ENCODE data around the gene PLXNB2.

The PLXNB2 gene

DNA sequence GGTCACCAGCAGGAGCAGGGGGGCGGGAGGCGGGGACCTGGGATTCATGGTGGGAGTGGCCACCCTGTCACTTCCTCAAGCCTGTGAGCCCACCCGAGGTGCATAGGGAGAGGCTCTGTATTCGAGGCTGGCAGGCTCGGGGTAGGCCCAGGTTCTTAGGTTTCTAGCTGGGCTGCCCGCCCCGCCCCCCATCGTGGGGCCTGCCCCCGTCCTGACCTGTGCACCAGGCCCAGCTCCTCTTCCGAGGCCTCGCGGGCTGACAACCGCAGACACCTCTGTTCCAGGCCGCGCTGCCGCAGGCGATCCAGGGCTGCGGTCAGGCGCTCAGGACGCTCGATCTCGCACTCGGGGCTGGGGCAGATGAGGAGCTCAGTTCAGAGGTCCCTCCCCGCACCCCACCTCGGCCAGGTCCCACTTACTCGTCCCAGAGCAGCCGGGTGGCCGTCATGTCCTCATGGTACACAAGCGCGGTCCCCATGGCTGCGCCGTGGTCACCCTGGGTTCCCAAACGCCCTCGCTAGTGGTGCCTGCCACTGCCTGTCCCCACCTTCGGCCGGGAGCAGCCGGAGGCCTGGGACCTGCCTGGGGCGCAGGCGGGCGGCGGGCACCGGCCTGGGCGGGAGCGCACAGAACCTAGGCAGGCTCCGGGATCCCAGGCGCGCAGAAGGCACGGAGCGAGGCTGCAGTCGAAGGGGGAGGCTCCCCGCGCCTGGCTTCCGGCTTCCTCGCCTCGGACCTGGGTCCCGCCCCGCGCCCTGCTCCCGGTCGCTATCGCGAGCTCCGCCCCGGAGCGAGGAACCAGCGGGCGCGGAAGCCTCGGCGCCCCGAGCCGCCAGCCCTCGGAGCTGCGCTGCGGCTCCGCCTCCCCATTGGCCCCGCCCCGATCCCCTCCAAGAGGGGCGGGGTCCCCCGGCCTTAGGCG, 56.6 kb downstream of the PLXNB2 start, which contains the start of gene HDAC10:
Gene HDAC10 (minus strand): TSS at position 711 of the 922 bp plus-strand sequence. CDS start 233 bp downstream, at position 478.
- DNase-seq, result peak; percentile 89 to 96 (median 94)

- DNase-seq, result no peak
These were observed 57.2 kb downstream of the PLXNB2 start for GRCh38 chr22:50250249-50250554.

DNA sequence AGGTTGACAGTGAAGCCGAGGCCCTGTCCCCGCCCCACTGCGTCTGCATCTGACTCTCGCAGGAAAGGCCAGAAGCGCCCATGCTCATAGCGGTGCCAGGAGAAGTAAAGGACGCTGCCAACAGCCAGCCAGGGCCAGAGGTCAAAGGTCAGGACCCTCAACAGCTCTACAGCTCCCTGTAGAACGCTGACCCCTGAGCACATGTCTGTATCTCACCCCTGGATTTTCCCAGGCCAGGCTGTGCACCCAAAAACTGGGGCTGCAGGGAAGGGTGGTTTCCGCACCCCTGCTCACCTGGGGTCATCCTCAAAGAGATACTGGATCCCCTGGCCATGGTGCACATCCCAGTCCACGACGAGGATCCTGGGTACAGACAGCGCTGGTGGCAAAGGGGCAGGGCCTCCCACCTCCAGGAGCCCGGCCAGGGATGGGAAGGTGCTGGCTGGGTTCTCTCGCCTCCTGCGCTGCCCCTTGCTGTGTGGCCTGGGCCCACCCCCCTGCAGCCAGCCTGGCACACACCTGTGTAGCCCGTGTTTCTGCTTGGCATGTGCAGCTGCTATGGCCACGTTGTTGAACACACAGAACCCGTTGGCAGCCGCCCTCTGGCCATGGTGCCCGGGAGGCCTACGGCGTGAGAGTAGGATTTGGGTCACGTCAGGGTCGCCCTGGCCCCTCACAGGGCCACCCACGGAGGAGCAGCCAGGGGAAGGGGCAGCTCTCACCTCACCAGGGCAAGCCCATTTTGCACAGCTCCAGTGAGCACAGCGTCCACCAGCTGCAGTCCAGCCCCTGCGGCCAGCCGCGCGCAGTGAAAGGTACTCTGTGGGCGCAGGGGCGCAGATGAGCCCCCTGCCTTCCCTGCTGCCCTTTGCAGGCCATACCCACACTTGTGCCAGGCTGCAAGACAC, 57.9 kb downstream of the PLXNB2 start:
- no peak for DNase-seq

DNA sequence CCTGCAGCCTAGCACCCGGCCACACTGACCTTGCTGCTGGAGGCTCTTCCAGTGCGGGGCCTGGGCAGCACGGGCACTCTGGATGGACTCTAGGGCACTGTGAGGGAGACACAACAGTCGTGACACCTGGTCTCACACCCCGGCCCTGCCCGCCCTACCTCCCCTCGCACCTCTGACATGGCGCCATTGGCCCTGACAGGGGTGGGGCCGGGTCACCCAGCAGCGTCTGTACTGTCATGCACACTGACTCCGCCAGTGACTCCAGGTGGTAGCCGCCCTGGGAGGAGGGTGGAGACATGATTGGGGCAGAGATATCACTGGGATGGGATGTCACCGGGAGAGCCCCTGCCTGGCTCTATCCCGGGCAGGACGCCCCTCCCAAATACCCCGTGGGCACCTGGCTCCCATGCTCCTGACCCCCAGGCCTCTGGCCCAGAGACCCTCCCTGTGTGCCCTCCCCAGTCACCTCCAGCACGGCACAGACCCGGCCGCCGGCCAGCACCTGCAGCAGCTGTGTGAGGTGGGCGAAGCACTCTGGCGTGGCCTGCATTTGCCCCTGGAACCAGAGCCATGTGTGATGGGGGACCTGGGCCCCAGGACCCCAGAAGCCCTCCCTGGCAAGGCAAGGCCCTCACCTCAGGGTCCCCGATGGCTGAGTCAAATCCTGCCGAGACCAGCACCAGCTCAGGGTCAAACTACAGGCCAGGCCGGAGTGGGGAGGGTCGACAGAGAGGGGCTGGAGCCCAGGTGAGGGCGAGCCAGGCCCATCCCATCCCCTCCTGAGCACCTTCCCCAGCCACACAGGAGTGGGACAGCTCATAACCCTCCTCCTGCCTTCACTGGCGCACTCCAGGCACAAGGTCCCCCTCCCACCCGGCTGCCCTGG, 59.0 kb downstream of the PLXNB2 start:
- no peak for DNase-seq

DNA sequence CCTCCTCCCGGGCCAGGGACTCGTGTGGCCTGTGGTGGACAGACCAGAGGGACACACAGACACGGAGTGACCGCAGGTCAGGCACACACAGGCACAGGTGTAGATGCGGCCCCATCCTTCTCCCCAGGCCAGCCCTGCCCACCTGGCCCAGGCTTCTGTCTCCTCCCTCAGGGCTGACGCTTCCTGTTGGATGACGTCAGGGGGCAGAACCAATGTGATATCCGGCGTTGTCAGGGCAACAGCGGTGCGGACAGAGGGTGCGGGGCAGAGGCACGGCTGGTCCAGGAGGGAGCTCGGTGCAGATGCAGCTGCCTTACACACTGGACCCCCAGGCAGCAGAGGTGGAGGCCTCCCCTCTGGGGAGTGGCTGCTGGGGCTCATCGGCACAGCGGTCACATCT, 59.7 kb downstream of the PLXNB2 start:
- peak in 1 of 3 donors; percentile 23 for DNase-seq

DNA sequence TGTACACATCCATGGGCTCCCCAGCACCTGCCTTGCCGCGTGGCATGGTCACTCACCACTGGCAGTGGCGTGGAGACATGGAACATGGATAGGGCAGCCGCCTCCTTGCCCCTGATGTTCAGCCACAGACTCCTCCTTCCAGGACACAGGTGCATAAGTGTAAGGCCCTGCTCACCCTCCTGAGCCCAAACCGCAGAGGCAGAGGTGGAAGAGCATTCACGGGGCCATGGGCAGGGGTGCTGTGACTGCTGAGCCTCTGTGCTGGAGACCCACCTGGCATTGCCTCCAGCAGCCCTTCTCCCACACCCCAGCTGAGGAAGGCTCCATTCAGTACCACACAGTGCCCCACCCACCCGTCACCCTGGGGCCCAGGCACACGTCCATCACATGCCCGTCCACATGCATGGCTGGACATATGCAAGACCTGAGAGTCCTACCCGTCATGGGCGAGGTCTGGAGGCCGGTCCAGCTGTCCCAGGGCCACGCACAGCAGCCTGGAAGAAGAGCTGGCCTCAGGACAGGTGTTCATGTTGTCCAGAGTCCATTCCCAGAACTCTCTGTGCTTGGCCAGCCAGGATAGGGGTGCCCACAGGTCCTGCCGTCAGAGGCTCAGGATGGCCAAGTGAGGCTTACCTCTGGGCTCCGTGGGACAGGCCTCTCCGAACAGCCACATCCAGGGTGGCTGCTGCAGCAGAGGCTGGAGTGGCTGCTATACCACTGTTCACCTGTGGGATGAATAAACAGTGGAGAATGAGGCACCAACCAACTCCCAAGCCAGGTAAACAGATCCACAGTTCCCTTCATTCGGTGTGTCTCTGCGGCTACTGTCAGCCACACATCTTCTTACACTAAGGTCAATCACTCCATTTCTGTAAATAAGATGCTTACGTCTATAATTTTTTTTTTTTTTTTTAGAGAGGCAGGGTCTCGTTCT, 60.9 kb downstream of the PLXNB2 start:
- DNase-seq, result no peak

DNA sequence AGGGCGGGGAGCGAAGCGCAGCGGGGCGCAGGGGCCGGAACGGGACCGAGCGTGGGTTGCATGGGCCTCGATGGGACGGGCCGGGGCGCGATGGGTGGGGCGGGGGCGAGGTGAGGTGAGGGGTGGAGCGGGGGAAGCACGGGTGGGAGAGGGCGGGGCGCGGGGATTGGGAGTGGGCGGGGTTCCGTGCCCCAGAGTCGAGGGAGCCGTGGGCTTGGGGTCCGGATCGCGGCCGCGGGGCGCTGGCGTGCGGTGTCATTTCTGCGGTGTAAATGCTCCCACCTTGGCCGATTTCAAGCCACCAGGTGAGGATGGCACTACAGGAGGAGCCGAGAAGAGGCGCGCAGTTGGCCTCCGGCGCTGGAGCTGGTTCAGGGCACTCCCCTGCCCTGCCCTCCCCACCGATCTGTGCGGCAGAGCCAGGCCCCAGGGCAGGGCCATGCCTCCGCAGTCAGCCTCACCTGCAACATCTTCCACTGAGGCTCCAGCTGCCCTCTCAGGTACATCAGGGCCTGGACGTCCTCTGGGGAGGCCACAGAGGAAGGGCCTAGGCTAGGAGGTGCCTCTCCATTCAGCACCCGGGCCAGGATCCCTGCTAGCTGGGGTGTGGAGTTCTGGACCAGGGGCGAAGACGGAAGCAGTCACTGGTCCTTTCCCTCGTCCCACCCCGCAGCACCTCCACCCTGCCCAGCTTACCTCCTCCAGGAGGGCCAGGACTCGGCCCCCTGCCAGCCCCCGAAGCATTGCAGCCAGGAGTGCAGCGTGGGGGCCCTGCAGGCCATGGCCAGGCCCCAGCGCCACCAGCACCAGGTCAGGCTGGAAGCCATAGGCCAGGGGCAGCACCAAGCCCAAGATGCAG, 62.0 kb downstream of the PLXNB2 start:
- DNase-seq, result no peak

DNA sequence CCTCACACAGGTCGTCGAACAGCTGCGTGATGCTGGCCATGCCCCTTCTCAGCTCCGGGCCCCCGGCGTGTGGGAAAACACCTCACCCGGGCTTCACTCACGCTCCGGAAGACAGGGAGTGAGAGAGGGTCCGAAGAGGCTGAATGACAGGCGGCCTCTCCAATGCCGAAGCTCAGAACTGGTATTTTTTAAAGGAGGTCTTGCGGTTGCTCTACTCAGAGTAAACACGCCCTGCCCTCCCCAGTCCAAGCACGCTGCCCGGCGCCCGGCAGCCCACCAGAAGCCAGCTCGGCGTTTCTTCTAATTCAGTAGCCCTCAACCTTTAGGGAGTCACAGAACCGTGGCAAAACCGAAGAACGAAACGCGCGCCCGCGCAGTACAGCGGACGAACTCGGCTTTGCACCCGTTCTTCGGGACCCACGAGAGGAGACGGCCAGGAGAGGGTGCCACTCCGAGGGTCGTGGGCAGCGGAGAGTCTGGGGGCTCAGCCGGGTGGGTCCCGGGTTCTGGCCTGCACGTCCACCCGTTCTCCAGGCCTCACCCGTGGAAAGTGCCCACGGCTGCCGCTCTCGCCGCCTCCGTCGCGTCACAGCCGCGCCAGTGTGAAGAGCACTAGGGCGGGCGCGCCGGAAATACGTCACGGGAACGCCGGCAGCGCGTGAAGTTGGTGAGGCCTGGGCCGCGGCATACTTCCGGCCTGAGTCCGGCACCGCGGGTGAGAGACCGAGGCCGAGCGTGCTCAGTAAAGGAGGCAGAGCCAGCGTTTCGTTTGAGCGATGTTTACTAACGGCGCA, 62.8 kb downstream of the PLXNB2 start, which contains the start of gene TUBGCP6:
Gene TUBGCP6 (minus strand): TSS at position 604 of the 794 bp plus-strand sequence. CDS start 564 bp downstream, at position 40.
- DNase-seq, result peak; percentile 96 to 98 (median 98)

- no peak for DNase-seq
These were observed 63.6 kb downstream of the PLXNB2 start for GRCh38 chr22:50243685-50244419.

- DNase-seq, result no peak
These were observed 65.0 kb downstream of the PLXNB2 start for GRCh38 chr22:50242406-50242949.

DNA sequence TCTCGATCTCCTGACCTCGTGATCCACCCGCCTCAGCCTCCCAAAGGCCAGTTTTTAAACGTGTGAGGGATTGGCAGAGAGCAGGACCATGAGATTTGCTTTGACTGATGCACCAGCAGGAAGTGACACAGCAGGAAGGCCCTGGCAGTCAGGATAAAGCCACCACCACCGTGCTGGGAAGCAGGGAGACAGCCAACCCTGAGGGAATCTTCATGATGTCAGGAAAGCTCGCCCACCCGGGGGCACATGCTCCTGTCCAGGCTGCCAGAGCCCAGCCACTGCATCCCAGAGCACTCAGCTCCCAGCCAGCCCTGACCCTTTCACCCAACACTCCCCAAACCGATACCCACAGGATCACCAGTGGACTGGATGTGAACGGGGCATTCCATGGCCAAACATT, 68.7 kb downstream of the PLXNB2 start:
- DNase-seq, result no peak

- peak in 1 of 3 donors; percentile 38 for DNase-seq
These were observed 70.6 kb downstream of the PLXNB2 start for GRCh38 chr22:50236731-50237409.

- DNase-seq, result no peak
These were observed 74.2 kb downstream of the PLXNB2 start for GRCh38 chr22:50233223-50233622.

GRCh38 chr22:50232481-50233151, 74.8 kb downstream of the PLXNB2 start:
- no peak for DNase-seq

DNA sequence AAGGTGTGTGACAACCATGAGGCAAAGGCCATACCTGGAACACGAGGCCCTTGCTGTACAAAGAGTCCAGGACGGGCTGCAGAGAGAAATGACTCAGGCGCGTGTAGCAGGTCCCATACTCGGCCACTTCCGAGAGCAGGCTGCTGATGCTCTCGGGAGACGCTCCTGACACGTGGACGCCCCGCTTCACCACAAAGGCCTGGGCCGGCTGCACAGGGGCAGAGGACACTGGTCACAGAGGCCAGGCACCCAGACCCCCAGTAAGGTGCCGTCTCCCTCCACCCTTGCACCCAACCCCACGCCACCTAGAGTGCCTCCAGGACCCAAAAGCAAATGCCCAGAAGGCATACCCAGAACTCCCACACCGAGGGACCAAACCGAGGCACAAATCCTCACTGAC, 78.1 kb downstream of the PLXNB2 start:
- no peak for DNase-seq

- DNase-seq, result no peak
These were observed 79.1 kb downstream of the PLXNB2 start for GRCh38 chr22:50228366-50228765.

- DNase-seq, result no peak
These were observed 79.7 kb downstream of the PLXNB2 start for GRCh38 chr22:50227579-50228215.

All from suppressor macrophage treated with lipopolysaccharide for 1 hour (primary cell).